H1 (cell line): ENCODE results near the gene CHTF18. TPM values are rescaled to one million over a fixed set of nuclear protein-coding genes. Genes with fewer than 3 reads are reported as not detected.

Source experiments
- CTCF ChIA-PET: fragments of 300-600 bp; sonication (Branson Sonifier 250); formaldehyde crosslinking; loops from one replicate; lab custom pipeline; 2021; ENCODE audit not compliant: partially characterized antibody; lab: Charles Lee
- POLR2A ChIA-PET: fragments of 300-600 bp; sonication (Branson Sonifier 250); formaldehyde crosslinking; loops from one replicate; lab custom pipeline; 2021; ENCODE audit warnings: inconsistent platforms; ENCODE audit not compliant: partially characterized antibody; lab: Charles Lee
- DNase-seq, 2 experiments: peaks; one replicate each; pipeline versions ENCODE4 v3.0.0 to v3.0.0-alpha.2; 2010 to 2022; ENCODE audit warnings: low spot score in 2 of 2, low read depth in 1 of 2, mixed read lengths in 1 of 2
- FAIRE-seq: peaks from 2 replicates; lab custom pipeline; 2011; peaks lifted over from hg19 to GRCh38; lab: Jason Lieb, UNC
- H2AFZ ChIP-seq: 2 replicates; pipeline ENCODE4 v1.8.1; 2012; ENCODE audit warnings: low read length, inconsistent platforms
- H2AK5ac ChIP-seq: 2 replicates; pipeline ENCODE4 v1.6.1; 2013; ENCODE audit warnings: low read depth, low read length
- H2BK120ac ChIP-seq: replicated peaks from 2 replicates; pipeline ENCODE3; 2013; ENCODE audit warnings: low read depth, low read length, inconsistent platforms
- H2BK12ac ChIP-seq: 2 replicates; pipeline ENCODE4 v1.6.1; 2013; ENCODE audit warnings: low read depth, low read length
- H2BK15ac ChIP-seq: 2 replicates; pipeline ENCODE4 v1.6.1; 2013; ENCODE audit warnings: low read length
- H2BK20ac ChIP-seq: 2 replicates; pipeline ENCODE4 v1.6.1; 2013; ENCODE audit warnings: low read length
- H2BK5ac ChIP-seq: 2 replicates; pipeline ENCODE4 v1.6.1; 2013; ENCODE audit warnings: low read depth, low read length
- H3K14ac ChIP-seq: 2 replicates; pipeline ENCODE4 v1.6.1; 2013; ENCODE audit warnings: inconsistent platforms; ENCODE audit not compliant: insufficient read length
- H3K18ac ChIP-seq: 2 replicates; pipeline ENCODE4 v1.6.1; 2013; ENCODE audit warnings: low read length; ENCODE audit errors: extremely low read depth
- H3K23ac ChIP-seq: 2 replicates; pipeline ENCODE4 v1.6.1; 2013; ENCODE audit warnings: inconsistent platforms; ENCODE audit not compliant: insufficient read length
- H3K23me2 ChIP-seq: 2 replicates; pipeline ENCODE4 v1.6.1; 2013; ENCODE audit warnings: low read depth, low read length
- H3K27ac ChIP-seq: 2 replicates; pipeline ENCODE4 v1.6.1; 2011; ENCODE audit warnings: low read depth, low read length, inconsistent platforms
- H3K27me3 ChIP-seq, 4 experiments: replicated peaks in 1 of 4; 1 replicate in 1 of 4; 2 replicates in 3 of 4; pipeline versions ENCODE4 v1.6.1 to v1.8.1; 2011 to 2013; ENCODE audit warnings: low read length in 3 of 4, mild to moderate bottlenecking in 3 of 4, inconsistent platforms in 2 of 4, mixed read lengths in 2 of 4, moderate library complexity in 1 of 4; ENCODE audit not compliant: control insufficient read depth in 3 of 4, insufficient read depth in 3 of 4; ENCODE audit errors: extremely low read depth in 1 of 4
- H3K36me3 ChIP-seq, 4 experiments: 2 replicates each; pipeline versions ENCODE4 v1.6.1 to v1.8.1; 2011 to 2013; ENCODE audit warnings: mild to moderate bottlenecking in 4 of 4, low read length in 3 of 4, moderate library complexity in 2 of 4, control low read depth in 1 of 4, inconsistent platforms in 1 of 4; ENCODE audit not compliant: insufficient read depth in 4 of 4, control insufficient read depth in 2 of 4
- H3K4ac ChIP-seq: replicated peaks from 2 replicates; pipeline ENCODE3; 2013; ENCODE audit warnings: low read length, low read depth, mixed read lengths, inconsistent platforms; ENCODE audit not compliant: insufficient read length
- H3K4me1 ChIP-seq, 4 experiments: replicated peaks in 1 of 4; 1 replicate in 1 of 4; 2 replicates in 3 of 4; pipeline versions ENCODE4 v1.6.1 to v1.8.1; 2011 to 2013; ENCODE audit warnings: low read length in 3 of 4, inconsistent platforms in 2 of 4, mixed read lengths in 1 of 4; ENCODE audit not compliant: insufficient read depth in 4 of 4, control insufficient read depth in 3 of 4
- H3K4me2 ChIP-seq, 2 experiments: 2 replicates each; pipeline versions ENCODE4 v1.6.1 to v1.8.1; 2011 to 2013; ENCODE audit warnings: low read depth in 2 of 2, low read length in 2 of 2, control low read depth in 1 of 2, inconsistent platforms in 1 of 2, mild to moderate bottlenecking in 1 of 2; ENCODE audit not compliant: insufficient read depth in 1 of 2
- H3K4me3 ChIP-seq, 4 experiments: fragments of 200-600, 300-600 bp in 1 of 4; sonication (generic), shearing (Covaris generic), sonication (Bioruptor Twin) in 1 of 4; 2 replicates each; pipeline versions ENCODE4 v1.5.1 to v1.8.1; 2011 to 2016; ENCODE audit warnings: low read length in 4 of 4, low read depth in 3 of 4, control low read depth in 2 of 4, inconsistent platforms in 2 of 4, mild to moderate bottlenecking in 2 of 4, mixed read lengths in 1 of 4, moderate library complexity in 1 of 4; ENCODE audit not compliant: insufficient read depth in 2 of 4; ENCODE audit errors: extremely low read depth in 1 of 4
- H3K56ac ChIP-seq: replicated peaks from 2 replicates; pipeline ENCODE3; 2013; ENCODE audit warnings: low read depth, mild to moderate bottlenecking, mixed read lengths, low read length, inconsistent platforms; ENCODE audit not compliant: insufficient read length
- H3K79me1 ChIP-seq: 2 replicates; pipeline ENCODE4 v1.6.1; 2013; ENCODE audit warnings: low read depth, low read length, control low read depth
- H3K79me2 ChIP-seq, 2 experiments: 2 replicates each; pipeline versions ENCODE4 v1.6.1 to v1.8.1; 2012 to 2013; ENCODE audit warnings: low read length in 2 of 2, mild to moderate bottlenecking in 2 of 2, inconsistent platforms in 1 of 2; ENCODE audit not compliant: insufficient read depth in 2 of 2, control insufficient read depth in 1 of 2
- H3K9ac ChIP-seq, 4 experiments: replicated peaks in 1 of 4; 1 replicate in 1 of 4; 2 replicates in 3 of 4; pipeline versions ENCODE4 v1.6.1 to v1.8.1; 2011 to 2013; ENCODE audit warnings: low read depth in 3 of 4, low read length in 3 of 4, control low read depth in 2 of 4, mild to moderate bottlenecking in 2 of 4, moderate library complexity in 2 of 4, inconsistent platforms in 1 of 4; ENCODE audit errors: extremely low read depth in 1 of 4
- H3K9me3 ChIP-seq, 2 experiments: 2 replicates each; pipeline versions ENCODE4 v1.6.1 to v1.8.1; 2012 to 2013; ENCODE audit warnings: mild to moderate bottlenecking in 2 of 2, moderate library complexity in 2 of 2, control low read depth in 1 of 2, inconsistent platforms in 1 of 2, low read depth in 1 of 2, low read length in 1 of 2, mixed read lengths in 1 of 2; ENCODE audit not compliant: insufficient read depth in 2 of 2
- H4K20me1 ChIP-seq, 2 experiments: replicated peaks in 1 of 2; 2 replicates each; pipeline versions ENCODE3 to v1.8.1; 2011 to 2013; ENCODE audit warnings: inconsistent platforms in 2 of 2, low read length in 2 of 2, mild to moderate bottlenecking in 1 of 2; ENCODE audit not compliant: insufficient read depth in 2 of 2, control insufficient read depth in 1 of 2
- H4K5ac ChIP-seq: 2 replicates; pipeline ENCODE4 v1.6.1; 2013; ENCODE audit warnings: low read length, low read depth, mixed read lengths, inconsistent platforms; ENCODE audit not compliant: insufficient read length
- H4K8ac ChIP-seq: 2 replicates; pipeline ENCODE4 v1.8.0; 2013; ENCODE audit warnings: mild to moderate bottlenecking, moderate library complexity, low read length, inconsistent platforms; ENCODE audit not compliant: insufficient read depth; ENCODE audit errors: extremely low read depth
- H4K91ac ChIP-seq: replicated peaks from 2 replicates; pipeline ENCODE3; 2013; ENCODE audit warnings: low read length, mixed read lengths, inconsistent platforms; ENCODE audit not compliant: insufficient read length
- CBX8 ChIP-seq: fragments of 300-800, 300-1000 bp; sonication (generic); IDR thresholded peaks from 2 replicates; pipeline ENCODE4 v1.7.1; 2016; ENCODE audit warnings: low read depth, low read length, borderline replicate concordance
- EZH2 ChIP-seq: fragments of 200-600 bp; sonication (generic); IDR thresholded peaks from 2 replicates; pipeline ENCODE4 v1.7.1; 2012; ENCODE audit warnings: low read depth, mild to moderate bottlenecking, moderate library complexity, low read length, inconsistent platforms; ENCODE audit not compliant: severe bottlenecking
- GTF2F1 ChIP-seq: IDR thresholded peaks from 2 replicates; pipeline ENCODE4 v1.6.1; 2012; ENCODE audit warnings: low read depth, low read length, improper control_type of control experiment, borderline replicate concordance
- RNF2 ChIP-seq: fragments of 200-900, 300-1000 bp; sonication (generic); IDR thresholded peaks from 2 replicates; pipeline ENCODE4 v1.7.1; 2016; ENCODE audit warnings: borderline replicate concordance, low read depth, mild to moderate bottlenecking, antibody characterized with exemption, low read length; ENCODE audit not compliant: poor library complexity, severe bottlenecking; ENCODE audit errors: missing control alignments
- SAP30 ChIP-seq: fragments of 300-600 bp; sonication (generic); IDR thresholded peaks from 2 replicates; pipeline ENCODE4 v1.7.1; 2012; ENCODE audit warnings: low read length, moderate library complexity, mild to moderate bottlenecking, inconsistent platforms; ENCODE audit not compliant: insufficient read depth, insufficient replicate concordance
- WGBS, 2 experiments: shearing (Covaris generic) in 1 of 2; methylation state at CpG; one replicate each; pipeline versions ENCODE4 v1.1.6 to v1.1.7; 2013 to 2015; ENCODE audit warnings: low lambda C conversion rate in 2 of 2, mixed read lengths in 2 of 2, inconsistent platforms in 1 of 2, low coverage in 1 of 2, missing lambda C conversion rate in 1 of 2; ENCODE audit not compliant: insufficient replicate concordance in 2 of 2, insufficient coverage in 1 of 2, insufficient read length in 1 of 2; ENCODE audit errors: extremely low coverage in 1 of 2, missing lambda C conversion rate in 1 of 2; 5-methylcytosine and 5-hydroxymethylcytosine counted together
- polyA plus RNA-seq, 7 experiments: library from polyadenylated mRNA; depleted of rRNA in 3 of 7; stranded (reverse) in 5 of 7; unstranded in 2 of 7; fragments of >200 nt in 5 of 7; fragments of 200-250 nt in 2 of 7; gene quantifications; 1 replicate in 5 of 7; 2 replicates in 1 of 7; 4 replicates in 1 of 7; pipeline versions ENCODE4 v1.2.1 to v1.2.3, GENCODE V29; 2011 to 2013; ENCODE audit warnings: missing spikeins in 2 of 7, mixed read lengths in 2 of 7
- total RNA-seq: library from RNA; stranded (reverse); fragmentation: NEBNext Ultra II Directional; extraction: Animal tissue kit (Norgen Biotek cat#: 25700); gene quantifications from 2 replicates; pipeline ENCODE4 v1.2.1, GENCODE V29; 2021

Gene CHTF18
- total and polyA plus RNA-seq, 2 of the 8 experiments (the other 6 are each of a cell fraction or from before 2014, with no cell fraction given): 75.3 to 104 TPM

DNA sequence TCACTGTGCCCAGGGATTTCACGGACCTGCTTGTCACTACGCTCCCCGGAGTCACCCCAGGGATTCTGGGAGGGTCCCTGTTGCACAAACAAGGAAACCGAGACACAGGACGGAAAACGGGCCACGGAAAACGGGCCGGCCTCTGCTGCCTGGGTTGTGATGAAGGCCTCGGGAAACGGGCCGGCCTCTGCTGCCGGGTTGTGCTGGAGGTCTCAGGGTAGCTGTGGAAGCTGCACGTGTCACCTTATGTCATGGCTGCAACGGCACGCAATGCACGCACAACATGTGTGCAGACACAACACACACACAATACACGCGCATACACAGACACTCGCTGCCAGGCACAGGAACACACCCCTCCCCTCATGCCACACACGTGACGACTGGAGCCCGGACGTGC, 39.1 kb downstream of the CHTF18 start:
- Histone ChIP-seq H3K79me2 (no peaks in the 10 kb centered on the region), H4K5ac (no peak overlapping the region), H3K36me3 (no peaks in the 10 kb centered on the region), H3K4me3 (no peak overlapping the region), H2BK12ac (no peak overlapping the region), H2AFZ (no peak overlapping the region), H3K18ac (no peak overlapping the region), H3K27me3 (no peaks in the 10 kb centered on the region), H3K4me1 (peaks cover 0 to 6% (median 0%) of the 10 kb centered on the region in 4 experiments; a peak in 1 of 7 replicates), H3K14ac (no peak overlapping the region), H3K9ac (no peak overlapping the region), H2BK20ac (no peak overlapping the region), H3K27ac (no peak overlapping the region), H4K91ac (no peak overlapping the region), H3K23ac (no peak overlapping the region), H3K9me3 (peaks cover 0 to 40% of the 10 kb centered on the region in 2 experiments; a peak in 2 of 4 replicates), H4K20me1 (peaks cover 0 to 3% of the 10 kb centered on the region in 2 experiments), H2AK5ac (no peak overlapping the region), H3K4ac (no peak overlapping the region), H2BK15ac (no peak overlapping the region), H3K56ac (no peak overlapping the region), H3K23me2 (no peaks in the 10 kb centered on the region), H2BK5ac (no peak overlapping the region), H3K4me2 (no peak overlapping the region), H3K79me1 (no peaks in the 10 kb centered on the region), H2BK120ac (no peak overlapping the region), H4K8ac (no peak overlapping the region)
- TF ChIP-seq EZH2: no peak
- TF ChIP-seq GTF2F1: no peak
- no peak for TF ChIP-seq CBX8
- TF ChIP-seq RNF2: no peak
- TF ChIP-seq SAP30: no peak
- POLR2A ChIA-PET: no interaction called here
- DNase-seq (no peak), FAIRE-seq (no peak)
- CTCF ChIA-PET: no interaction called here
- WGBS, 2 experiments: 90% methylated on average over 24 of the region's 24 CpGs; no CpG with 5 or more reads in 1 of the 2 experiments
